HK-2 (cell line): ENCODE results near the gene RNF180.

Experiments
- DNase-seq: peaks from one replicate; pipeline ENCODE4 v3.0.0-alpha.2; 2018; ENCODE audit not compliant: unreplicated experiment

The RNF180 gene, protein sequence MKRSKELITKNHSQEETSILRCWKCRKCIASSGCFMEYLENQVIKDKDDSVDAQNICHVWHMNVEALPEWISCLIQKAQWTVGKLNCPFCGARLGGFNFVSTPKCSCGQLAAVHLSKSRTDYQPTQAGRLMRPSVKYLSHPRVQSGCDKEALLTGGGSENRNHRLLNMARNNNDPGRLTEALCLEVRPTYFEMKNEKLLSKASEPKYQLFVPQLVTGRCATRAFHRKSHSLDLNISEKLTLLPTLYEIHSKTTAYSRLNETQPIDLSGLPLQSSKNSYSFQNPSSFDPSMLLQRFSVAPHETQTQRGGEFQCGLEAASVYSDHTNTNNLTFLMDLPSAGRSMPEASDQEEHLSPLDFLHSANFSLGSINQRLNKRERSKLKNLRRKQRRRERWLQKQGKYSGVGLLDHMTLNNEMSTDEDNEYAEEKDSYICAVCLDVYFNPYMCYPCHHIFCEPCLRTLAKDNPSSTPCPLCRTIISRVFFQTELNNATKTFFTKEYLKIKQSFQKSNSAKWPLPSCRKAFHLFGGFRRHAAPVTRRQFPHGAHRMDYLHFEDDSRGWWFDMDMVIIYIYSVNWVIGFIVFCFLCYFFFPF

DNA sequence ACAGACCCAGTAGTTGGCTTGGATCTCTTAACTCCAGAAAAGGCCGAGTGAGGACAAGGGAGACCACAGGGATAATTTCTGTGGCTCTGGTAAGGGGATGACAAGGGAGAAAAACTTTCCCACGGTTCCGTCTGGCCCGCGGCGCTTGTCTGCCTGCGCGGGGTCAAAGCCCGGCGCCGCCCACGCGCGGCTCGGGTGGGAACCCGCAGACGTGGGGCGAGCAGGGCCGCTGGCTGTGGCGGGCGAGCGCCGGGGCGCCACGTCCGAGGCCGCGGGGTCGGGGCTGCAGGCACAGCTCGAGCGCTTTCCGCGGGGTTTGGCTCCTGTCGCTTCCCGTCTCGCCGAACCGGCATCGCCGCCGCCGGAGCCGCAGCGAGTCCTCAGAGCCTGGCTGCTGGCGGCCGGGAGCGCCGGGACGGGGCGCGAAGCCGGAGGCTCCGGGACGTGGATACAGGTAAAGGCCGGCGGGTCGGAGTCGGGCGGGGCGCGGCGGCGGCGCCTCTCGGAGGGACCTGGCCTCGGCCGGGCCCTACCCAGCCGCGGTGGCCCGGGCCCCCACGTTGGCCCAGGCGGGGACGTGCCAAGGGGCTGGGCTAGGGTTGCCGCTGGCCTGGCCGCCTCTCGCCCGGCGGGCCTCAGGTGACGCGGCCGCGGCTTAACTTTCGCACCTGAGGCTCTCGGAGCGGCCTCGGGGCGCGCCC lies at the start of gene RNF180:
Gene RNF180 (plus strand): TSS at position 344 of the 701 bp plus-strand sequence. CDS start 34,965 bp downstream, outside the sequence.
- peak; percentile 20 for DNase-seq

DNA sequence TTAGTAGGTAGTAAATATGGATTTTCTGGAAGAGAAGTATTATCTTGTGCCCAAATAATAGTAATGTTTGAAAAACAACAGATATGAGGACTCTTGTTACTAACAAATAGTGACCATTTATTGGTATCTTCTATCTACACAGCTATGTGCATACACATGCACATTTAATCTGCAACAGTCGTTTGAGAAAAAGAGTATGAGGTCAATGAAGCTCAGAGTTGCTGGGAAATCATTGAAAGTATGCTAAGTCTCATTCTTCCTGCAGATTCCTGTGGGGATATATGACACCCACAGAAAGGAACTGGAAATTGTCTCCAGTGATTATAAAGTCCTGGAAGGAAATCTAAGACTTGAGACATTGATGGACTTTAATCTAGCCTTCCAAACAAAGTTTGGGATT lies 40.1 kb upstream of the RNF180 start:
- DNase-seq: no peak

DNA sequence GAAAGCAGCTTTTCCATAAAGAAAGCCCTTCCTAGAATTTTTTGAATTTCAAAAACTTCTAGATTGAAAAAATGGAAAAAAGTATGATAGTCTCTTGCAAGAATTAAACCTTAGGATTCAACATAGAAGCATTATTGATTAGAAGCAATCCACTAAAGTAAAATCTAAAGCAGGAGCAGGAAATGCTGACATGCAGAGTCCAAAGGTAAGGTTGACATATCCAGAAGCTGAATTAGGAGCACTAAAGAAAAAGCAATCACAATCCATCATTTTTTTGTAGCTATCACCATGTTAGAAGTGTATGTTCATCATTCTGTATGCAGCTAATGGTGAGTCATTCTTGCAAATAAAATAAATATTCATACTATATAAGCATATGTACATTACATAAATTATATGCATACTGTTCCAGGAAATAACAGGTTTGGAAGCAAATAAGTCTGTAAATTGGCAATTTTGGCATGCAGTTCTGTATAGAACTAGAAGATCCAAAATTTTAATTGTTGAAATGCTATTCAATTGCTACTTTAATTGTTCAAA lies 39.4 kb upstream of the RNF180 start:
- no peak for DNase-seq

DNA sequence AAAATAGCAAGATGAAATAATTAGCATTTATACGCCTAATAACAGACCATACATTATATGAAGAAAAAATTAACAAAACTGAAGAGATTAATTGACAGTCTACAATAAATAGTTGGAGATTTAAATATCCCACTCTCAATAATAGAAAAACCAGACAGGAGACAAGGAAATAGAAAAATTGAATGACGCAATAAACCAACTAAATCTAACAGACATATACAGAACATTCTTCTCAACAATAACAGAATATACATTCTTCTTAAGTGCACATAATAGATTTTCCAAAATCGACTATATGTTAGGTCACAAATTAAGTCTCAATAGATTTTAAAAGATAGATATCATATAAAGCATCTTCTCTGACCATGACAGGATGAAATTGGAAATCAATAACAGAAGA lies 25.6 kb upstream of the RNF180 start:
- DNase-seq: no peak

DNA sequence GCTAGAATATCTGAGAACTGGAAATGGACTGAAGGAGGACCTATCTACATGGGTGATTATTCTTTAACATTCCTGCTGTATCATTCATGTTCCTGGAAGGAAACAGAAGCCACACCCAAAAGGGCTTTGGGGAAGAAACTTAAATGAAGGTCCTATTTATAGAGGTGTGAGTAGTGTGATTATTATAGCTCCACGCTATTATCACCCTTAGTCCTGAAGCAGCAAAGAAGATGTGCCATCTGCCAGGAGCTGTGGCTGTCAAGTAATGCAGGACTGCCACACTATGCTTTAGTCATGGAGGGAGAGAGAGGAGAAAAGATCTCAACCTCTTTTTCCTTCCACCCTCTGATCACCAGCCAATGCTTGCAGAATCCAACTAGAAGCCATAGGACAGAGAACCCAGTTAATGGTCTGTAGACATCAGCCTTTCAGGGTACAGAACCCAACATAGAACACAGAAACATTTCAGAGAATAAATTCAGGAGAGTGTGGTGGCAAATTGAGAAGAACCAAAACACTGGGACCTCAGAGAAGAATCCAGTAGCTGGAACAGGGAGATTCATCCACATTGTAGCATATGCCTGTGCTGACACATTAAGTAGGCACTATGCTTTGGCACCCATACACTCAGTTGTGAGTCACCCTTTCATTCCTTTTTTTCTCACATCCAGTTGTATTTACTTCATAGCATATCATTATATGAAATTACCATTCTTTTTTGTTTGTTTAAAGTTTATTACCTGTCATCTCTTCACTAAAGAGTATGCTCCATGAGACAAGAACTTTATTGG lies 21.0 kb upstream of the RNF180 start:
- DNase-seq: no peak

DNA sequence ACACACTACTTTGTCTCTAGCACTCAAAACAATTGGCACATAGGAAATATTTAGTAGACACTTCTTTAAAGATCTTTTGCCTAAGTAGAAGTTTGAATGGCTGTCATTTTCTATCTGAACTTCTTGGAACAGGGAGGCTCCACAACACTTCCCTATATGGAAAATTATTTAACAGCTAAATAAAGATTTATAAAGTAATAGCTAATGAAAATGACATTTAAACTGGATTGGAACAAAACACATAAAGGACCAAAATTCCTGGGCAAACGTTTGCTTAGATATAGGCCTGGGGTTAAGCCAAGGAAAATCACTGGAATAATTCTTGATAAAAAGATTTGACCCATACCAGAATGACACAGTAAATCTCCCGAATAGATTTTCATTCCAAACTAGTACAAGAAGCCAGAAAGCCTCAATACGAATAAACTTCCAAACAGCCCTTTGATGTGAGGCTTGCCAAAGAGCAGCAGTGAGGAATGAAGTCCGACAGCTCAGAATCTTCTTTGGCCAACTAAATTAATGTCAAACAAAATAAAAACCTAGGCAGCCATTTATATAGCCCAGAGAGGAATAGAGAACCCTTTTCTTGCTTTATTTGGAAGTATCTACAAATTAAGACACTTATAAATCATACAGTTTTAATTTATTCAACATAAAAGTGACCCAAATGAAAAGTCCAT lies 20.3 kb upstream of the RNF180 start:
- DNase-seq: no peak

DNA sequence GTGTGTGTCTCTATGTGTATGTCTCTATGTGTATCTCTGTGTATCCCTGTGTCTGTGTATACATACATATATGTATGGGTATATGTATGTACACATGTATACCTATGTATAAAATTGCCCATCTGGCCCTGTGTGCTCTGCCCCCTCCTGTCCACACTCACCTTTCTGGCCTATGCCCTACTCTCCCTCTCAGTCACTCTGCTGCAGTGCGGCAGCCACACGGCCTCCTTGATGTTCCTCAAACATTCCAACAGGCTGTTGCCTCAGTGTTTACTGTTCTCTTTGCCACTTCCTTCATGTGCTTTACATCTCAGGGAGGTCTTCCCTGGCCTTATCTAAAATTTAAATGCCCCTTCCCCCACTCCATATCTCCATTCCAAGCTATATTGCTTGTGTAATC lies 18.3 kb upstream of the RNF180 start:
- DNase-seq: no peak

DNA sequence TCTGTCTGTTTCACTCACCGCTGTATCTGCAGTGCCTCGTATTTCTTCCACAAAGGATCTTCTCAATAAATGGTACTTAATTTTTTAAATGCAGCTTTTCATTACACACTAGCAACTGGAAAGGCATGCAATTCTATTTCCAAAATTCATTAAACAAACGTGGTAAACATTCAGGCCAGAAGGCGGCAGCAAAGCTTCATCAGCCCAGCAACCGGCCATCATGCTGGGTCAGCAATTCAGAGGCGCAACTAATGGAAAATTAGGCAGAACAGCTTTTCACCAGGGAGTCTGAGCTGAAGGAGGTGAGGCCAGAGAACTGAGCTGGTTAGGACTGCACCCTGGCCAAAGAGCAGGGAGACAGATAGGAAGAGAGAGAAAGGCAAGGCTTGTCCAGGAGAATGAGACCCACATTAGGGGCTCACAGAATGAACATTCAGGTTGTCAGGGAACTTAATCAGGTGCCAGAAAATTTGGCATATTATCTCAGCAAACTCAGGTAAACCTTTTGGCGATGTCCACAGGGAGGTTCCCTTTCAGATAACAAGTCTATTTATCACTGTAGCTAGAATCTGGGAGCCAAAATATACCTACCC lies 17.7 kb upstream of the RNF180 start:
- DNase-seq: peak; percentile 27

DNA sequence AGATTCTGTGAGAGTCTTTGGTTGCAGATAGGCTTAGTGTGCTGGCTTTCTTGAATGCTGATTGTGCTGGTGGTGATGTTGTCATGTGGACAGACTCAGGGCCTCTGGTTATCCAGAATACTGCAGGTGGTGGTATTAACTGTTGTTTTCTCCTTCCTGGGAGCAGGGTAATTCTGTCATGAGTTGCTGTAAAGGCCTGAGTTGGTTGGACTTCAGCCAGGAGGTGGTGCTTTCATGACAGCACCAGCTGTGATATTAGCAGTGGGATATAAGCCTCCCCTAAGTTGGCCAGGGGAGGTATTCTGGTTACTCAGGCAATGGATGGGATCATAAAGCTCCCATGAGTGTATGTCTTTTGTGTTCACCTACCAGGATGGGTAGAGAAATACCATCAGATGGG lies 16.4 kb upstream of the RNF180 start:
- DNase-seq: no peak

DNA sequence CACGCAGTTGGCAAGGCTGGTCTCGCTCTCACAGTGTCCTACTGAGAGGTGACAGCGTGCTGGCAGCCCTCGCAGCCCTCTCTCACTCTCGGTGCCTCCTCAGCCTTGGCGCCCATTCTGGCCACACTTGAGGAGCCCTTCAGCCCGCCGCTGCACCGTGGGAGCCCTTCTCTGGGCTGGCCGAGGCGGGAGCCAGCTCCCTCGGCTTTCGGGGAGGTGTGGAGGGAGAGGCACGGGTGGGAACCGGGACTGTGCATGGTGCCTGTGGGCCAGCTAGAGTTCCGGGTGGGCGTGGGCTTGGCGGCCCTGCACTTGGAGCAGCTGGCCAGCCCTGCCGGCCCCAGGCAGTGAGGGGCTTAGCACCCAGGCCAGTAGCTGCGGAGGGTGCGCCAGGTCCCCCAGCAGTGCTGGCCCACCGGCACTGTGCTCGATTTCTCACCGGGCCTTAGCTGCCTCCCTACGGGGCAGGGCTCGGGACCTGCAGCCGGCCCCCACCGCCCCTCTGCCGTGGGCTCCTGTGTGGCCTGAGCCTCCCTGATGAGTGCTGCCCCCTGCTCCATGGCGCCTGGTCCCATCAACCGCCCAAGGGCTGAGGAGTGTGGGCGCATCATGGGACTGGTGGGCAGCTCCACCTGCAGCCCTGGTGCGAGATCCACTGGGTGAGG lies 15.7 kb upstream of the RNF180 start:
- no peak for DNase-seq

DNA sequence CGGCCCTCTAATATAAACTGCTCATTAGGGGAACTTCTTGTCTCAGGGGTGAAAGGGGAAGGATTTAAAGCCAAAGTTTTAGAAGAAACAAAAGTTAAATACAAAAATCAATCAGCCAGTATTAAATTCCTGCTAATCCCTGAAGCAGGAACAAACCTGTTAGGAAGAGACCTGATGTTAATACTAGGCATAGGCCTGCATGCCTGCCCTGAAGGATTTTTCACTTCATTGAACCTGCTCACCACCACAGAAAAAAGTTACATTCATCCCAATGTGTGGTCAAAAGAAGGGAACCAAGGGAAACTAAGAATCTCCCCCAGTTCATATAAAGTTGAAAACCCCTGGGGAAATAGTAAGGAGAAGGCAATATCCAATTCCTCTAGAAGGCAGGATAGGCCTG lies 9.4 kb upstream of the RNF180 start:
- DNase-seq: no peak

DNA sequence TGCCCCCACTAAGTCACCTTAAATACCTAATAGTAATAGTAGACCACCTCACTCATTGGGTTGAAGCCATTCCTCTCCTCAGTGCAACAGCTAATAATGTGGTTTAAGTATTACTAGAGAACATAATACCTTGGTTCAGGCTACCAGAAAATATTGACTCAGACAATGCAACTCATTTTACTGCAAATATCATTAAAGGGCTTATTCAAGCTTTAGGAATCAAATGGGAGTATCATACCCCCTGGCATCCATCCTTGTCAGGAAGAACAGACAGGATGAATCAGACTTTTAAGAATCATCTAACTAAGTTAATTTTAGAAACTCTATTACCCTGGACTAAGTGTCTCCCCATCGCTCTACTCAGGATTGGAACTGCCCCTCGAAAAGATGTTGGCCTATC lies 6.8 kb upstream of the RNF180 start:
- no peak for DNase-seq

DNA sequence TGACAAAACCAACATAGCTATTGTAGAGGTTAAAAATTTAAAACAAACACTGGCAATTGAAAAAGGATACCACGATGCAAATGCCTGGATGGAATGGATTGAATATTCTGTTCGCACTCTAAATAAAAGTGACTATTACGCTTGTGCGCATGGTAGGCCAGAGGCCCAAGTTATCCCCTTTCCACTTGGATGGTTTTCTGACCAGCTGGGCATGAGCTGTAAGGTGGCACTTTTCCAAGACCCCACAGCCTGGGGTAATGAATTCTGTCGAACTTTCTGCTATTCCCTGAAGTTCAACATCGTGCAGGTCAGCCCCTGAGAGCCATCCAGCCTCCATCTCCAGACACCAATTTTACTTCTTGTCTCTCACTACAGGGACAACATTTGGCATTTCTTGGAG lies 5.4 kb upstream of the RNF180 start:
- no peak for DNase-seq

DNA sequence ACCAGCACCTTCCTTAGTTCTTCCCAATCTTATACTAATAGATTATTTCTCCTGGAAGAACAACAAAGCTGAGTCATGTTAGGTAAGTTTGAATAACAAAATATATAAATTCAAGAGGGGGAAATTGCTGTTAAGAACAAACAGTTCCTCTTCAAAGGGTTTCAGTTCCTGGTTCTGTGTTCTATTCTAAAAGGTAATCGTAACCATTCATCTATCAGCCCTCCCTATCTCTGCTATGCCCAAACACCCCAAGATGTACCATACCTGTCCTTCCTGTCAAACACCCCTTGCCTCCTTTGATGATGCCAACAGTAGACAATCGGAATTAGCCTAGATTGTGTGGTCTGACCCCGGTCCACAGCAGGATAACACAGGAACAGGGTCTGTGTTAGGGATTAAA lies 4.2 kb upstream of the RNF180 start:
- DNase-seq: no peak

DNA sequence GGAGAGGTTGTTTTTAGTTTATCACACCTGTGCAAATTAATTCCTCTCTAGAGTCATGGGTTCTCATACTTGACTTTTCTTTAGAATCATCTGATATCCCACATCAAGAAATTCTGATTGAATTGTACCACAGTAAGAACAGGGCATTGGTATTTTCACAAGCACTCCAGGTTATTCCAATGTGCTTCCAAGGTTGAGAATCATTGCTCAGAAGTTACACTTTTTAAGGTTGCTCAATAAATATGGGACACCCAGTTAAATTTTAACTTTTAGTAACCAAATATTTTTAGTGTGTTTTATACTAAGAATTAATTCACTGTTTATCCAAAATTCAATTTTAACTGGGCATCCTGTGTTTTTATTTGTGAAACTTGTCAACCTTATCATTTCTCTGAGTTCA lies 2.5 kb upstream of the RNF180 start:
- no peak for DNase-seq

DNA sequence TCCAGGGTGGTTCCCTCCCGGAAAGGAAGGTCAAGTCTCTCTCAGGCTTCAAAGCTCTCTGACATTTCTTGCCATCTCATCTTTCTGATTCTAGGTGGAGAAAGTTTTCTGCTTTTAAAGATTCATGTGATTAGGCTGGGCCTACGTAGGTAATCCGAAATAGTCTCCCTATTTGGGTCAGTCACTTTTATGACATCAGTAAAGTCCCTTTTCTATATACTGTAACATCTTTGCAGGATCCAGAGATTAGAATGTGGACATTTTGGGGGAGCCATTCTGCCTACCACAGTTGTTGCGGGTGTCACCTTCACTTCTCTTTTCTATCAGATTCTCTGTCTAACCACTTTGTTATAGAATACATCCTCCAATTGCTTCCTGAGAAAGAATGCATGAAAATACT lies 1.9 kb upstream of the RNF180 start:
- DNase-seq: no peak

DNA sequence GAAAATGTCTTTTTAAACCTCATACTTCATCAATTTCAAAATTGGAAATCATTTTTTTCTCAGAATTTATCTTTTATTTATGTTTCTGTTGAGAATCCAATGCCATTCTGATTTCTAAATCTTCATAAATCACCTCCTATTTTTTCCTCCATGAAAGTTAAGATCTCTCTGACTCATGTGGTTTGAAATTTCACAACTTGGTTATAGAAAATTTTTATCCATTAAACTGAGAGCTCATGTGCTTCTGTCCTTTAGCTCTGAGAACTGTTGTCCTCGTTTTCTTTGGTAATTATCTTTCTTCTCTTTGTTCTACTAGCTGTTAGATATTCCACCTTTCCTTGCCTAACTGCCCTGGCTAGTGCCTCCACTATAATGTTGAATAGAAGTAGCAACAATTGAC lies 1.5 kb upstream of the RNF180 start:
- DNase-seq: no peak

DNA sequence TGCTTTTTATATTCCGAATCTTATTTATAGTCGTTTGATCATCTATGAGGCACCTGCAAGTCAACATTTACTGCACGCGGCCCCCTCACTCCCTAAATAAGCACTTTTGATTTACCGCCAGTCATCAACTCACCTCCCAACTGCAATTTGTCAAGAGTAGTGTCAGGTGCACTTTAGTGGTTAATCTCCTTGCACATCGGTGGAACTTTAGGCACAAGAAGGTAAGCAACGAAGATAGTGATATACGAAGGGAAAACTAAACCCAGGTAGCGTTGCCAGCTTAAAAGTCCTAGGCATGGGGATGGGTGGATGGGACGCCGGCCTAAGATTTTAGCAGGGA lies 513 bp upstream of the RNF180 start:
- no peak for DNase-seq

DNA sequence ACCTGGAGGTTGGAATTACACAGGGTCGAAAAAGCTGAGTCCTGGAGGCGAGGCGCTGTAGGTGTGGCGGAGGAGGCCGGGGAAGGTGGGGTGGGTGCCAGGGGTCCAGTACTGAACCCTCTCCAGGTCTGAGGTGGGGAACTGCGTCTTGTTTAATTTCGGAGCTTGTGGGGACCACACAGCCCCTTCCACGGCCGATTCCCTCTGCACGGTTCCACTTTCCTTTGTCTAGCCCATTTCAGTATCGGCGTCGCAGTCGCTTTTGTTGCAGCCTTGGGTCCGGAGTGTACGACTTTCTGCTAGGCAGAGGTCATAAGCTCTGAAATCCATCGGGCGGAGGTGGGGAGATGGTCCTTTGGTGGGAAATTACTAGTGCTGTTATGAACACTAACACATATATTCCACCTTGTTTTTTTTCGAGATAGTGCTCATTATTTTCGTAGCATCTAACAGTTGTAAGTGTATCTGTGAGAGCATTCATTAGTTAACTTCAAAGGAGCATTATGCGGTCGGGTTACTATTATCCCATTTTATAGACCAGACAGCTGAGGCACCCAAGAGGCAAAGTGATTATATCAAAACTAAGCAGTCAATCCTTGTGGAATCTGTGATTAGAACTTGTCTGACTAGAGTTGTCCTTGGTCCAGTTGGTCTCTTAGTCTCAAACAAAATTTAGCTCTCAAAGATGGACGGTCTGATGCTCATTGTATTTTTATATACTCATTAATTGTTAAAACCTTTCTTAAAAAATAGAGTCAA lies 737 bp downstream of the RNF180 start:
- DNase-seq: no peak

DNA sequence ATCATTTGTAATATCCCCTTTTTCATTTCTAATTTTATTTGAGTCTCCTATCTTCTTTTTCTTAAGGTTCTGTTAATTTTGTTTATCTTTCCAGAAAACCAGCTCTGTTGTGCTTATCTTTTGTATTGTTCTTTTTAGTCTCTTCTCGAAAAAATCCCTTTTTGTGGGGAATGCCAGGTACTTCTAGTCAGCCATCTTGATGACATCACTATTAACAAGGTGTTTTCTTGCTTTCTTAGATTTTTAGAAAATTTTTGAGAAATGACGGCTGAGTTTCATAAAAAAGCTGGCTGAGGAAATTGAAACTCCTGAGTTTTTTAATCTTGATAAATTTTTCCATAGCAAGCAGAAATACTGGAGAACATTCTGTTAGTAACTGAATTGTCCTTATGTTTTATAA lies 10.7 kb downstream of the RNF180 start:
- DNase-seq: no peak
